DMS 273 (cell line): ENCODE measurements around the gene EPB41L2.
"Not testable (repeated sequence)": the region's sequence is repeated elsewhere in the genome, so short reads cannot be mapped to it uniquely, and the experiment has no call there.

ENCODE experiments used
- DNase-seq: peaks from one replicate; lab custom pipeline; 2025; ENCODE audit not compliant: unreplicated experiment; lab: John Stamatoyannopoulos, UW

EPB41L2 gene

GRCh38 chr6:131037194-131037897, 25.7 kb downstream of the EPB41L2 start:
- no peak for DNase-seq

DNA sequence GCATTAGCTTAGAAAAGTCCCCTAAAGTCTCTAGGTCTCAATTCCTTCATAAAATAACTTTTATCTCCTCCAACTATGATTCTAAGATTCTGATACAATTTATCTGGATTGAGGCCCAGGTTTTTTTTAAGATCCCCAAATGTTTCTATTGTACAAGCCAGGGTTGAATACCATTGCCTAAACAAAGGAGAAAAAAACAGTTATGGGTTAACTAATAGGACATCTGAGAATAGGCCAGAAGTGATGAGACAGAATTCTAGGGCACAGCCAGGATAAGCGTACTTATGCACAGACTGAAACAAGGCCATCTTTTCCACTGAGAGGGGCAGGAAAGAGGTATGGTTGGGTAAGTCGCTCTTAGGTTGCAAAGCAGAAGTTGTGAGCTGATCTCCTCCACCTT, 26.4 kb downstream of the EPB41L2 start:
- DNase-seq = no peak

- DNase-seq = no peak
Measured at GRCh38 chr6:131036143-131036542, 26.9 kb downstream of the EPB41L2 start.

DNA sequence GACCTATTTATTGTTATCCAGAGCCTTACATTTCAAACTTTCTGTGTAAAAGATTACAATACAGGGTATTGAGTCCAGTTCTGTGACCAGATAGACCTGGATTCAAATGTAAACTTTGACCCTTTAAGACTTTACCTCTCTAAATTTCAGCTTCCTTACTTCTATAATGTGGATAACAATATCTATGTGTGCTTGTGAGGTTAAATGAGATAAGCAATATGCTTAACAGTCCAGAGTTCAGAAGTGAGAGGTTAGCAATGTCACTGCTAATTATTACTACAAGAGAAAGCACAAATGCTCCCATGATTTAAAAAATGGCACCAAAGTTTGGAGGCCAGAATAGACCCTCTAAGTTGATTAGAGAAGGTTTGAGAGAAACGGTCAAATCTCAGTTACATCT, 27.5 kb downstream of the EPB41L2 start:
- DNase-seq = no peak

- no peak for DNase-seq
Measured at GRCh38 chr6:131033631-131034030, 29.4 kb downstream of the EPB41L2 start.

DNA sequence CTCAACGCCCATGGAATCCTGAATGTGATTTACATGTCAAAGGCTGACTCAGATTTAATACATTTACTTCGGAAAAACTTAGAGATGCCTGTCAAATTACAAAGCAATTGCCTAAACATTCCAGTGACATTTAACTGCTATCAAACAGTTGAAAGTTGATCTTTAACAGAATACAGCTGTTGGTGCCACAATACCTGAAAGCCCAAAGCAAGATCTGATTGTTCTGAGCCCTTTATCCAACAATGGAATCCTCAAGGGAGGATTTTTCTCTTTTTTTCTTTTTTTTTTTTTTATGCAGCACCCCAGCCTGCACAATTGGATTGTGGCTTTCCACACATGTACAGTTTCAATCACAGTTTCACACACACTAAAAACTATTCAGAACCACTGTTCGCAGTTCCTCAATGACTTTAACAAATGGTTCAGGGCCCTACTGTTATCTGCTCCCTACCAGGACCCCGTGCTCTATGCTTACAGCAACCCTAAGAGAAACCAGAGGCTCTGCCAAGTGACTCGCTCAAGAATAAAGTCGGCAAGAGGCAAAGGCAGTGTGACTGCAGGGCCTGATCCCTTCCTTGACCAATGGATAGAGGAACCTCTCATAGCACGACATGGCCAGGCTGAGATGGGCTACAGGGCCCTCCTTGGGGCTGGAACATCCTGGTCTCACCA, 33.3 kb downstream of the EPB41L2 start:
- peak; percentile 15 for DNase-seq

- peak; percentile 63 for DNase-seq
Measured at GRCh38 chr6:131027326-131027725, 35.7 kb downstream of the EPB41L2 start.

DNA sequence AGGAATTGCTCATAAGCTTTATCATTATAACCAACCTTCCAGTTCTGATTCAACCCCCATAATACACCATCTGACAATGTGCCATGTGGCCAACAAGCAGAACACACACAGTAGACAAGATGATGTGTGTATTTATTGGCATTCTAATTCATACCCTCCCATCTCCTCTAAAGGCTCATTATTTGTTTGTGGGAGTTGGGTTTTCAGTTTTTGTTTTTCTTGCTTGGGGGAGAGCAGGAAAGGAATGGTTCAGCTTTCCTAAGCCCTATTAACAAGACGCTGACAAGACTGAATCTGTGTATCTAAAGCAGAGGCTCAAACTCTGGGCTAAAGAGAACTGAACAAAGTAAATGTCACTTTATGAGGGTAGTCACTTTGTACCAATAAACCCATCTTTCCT, 36.8 kb downstream of the EPB41L2 start:
- no peak for DNase-seq

DNA sequence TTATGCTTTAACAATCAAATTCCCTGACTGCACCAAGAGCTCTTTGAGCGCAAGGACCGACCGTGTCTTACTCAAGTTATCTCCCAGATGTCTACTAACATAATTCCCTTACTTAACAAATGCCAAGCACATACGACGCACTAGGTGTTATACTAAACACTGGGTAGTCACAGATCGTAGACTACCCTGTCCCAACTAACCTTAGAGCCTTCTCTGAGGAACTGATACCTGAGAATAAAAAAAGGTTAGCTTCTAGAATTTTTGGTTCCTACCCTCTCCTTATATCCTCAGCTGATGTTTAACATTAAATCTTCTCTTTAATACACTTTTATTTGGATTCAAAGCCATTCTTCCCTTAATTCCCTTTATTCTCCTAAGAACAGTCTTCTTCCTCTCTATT, 38.5 kb downstream of the EPB41L2 start:
- no peak for DNase-seq

- peak; percentile 45 for DNase-seq
Measured at GRCh38 chr6:131023834-131024504, 39.1 kb downstream of the EPB41L2 start.

GRCh38 chr6:131022691-131023090, 40.4 kb downstream of the EPB41L2 start:
- no peak for DNase-seq

DNA sequence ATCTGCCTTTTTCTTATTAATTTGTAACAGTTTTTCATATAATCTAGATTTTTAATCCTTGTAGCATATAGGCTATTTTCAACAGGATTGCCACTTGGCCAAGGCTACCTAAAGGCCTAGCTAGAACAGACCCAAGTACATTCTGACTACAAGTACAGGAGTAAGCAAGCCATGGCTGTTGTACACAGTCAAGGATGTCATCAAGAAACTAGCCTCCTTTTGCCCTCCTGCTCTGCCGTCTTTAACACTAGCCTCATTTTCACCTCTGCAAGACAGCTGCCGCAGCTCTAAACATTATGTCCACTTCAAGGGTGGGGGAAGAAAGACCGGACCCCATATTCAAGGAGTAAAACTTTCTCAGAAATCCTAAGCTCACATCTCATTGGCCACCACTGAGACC, 45.1 kb downstream of the EPB41L2 start:
- no peak for DNase-seq

- no peak for DNase-seq
Measured at GRCh38 chr6:131015630-131016263, 47.3 kb downstream of the EPB41L2 start.

DNA sequence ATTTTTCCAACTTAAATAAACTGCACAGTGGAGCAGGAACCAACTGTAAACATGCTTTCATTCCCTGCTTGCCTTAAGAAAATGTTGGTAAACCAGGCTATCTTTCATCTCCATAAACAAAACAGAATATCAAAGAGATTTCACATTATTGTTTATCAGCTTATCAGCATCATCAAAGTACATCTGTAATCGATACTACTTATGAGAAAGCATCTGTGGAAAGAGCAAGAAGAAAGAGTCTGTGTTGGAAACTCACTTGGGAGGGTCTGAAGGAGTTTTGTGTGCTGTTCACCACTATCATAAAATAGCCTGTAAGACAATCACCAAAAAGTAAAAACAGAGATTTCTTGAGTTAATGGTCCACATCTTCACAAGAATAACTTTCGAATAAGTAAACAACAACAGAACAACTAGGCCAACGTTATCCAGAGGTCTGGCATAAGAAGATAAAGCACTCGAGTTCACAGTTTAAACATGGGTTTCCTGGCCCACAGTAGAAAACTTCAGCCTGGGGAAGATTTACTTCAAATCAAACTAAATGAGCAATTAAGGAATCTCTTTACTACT, 47.9 kb downstream of the EPB41L2 start:
- DNase-seq = no peak

DNA sequence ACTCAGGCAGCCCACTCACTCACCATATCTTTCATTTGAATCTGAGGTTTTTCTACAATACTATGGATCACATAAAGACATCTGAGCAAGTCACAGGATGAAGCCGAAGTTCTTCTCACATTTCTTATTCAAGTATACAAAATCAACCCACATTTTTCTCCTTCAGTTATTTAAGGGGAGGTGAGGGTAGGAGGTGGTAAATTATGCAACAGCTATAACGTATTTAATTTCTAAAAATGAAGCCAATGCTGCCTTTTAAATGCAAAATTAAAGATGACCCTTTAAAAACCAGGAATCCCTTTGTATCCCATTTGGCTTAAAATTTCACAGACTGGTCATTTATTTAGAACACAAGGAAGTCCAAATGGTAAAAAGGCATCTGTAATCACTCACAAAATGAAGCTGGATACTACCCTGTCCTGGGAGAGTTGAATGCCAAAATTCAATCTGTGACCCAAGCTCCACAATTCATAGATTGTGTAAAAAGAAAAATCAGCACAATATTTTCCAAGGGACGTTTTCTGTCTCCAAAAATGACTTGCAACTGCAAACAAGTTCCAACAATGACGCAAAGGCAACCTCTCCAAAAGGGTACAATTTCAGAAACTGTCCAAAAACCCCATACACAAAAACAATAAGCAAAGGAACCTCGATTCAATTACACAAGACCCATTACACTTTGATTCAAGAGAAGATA, 48.8 kb downstream of the EPB41L2 start:
- DNase-seq = no peak

DNA sequence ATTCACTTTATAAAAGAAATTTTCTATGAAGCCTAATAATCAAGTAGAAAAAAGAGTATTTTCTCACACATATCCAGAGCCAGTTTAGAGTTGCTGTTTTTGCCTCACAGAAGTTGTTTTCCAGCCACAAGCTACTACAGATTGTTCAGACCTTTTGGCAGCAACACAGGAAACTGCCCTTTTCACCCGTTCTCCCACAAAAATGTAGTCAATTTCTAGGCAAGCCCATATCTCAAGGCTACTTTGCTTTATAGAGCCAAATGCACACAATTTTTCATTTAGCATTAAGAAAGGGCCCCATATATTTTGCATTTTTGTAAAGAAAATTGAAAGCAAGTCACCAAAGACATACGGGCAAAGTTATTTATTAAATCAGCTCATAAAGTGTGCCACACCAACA, 49.5 kb downstream of the EPB41L2 start:
- DNase-seq = no peak

GRCh38 chr6:131009790-131010189, 53.3 kb downstream of the EPB41L2 start:
- DNase-seq = no peak

GRCh38 chr6:131008965-131009364, 54.1 kb downstream of the EPB41L2 start:
- not testable (repeated sequence) for DNase-seq

DNA sequence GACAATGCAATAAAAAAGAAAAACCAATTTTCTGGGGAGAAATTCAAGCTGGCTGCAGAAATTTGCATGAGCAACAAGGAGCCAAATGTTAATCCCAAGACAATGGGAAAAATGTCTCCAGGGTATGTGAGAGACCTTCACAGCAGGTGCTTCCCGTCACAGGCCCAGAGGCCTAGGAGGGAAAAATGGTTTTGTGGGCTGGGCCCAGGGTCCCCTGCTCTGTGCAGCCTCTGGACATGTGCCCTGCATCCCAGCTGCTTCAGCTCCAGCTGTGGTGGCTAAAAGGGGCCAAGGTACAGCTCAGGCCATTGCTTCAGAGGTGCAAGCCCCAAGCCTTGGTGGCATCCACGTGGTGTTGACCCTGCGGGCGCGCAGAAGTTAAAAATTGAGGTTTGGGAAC, 55.1 kb downstream of the EPB41L2 start:
- not testable (repeated sequence) for DNase-seq

GRCh38 chr6:131007286-131007685, 55.8 kb downstream of the EPB41L2 start:
- no peak for DNase-seq
